ENCODE data around the gene CDH16. TPM values are rescaled to one million over a fixed set of nuclear protein-coding genes. Genes with fewer than 3 reads are reported as not detected.
A peak's percentile ranks its signal among the peaks of the same experiment; 100 is the strongest.

CDH16 gene
- total and polyA plus RNA-seq, 2 of the 13 experiments (the other 11 are each of a cell fraction or from before 2014, with no cell fraction given): 2.7 to 3.9 TPM

DNA sequence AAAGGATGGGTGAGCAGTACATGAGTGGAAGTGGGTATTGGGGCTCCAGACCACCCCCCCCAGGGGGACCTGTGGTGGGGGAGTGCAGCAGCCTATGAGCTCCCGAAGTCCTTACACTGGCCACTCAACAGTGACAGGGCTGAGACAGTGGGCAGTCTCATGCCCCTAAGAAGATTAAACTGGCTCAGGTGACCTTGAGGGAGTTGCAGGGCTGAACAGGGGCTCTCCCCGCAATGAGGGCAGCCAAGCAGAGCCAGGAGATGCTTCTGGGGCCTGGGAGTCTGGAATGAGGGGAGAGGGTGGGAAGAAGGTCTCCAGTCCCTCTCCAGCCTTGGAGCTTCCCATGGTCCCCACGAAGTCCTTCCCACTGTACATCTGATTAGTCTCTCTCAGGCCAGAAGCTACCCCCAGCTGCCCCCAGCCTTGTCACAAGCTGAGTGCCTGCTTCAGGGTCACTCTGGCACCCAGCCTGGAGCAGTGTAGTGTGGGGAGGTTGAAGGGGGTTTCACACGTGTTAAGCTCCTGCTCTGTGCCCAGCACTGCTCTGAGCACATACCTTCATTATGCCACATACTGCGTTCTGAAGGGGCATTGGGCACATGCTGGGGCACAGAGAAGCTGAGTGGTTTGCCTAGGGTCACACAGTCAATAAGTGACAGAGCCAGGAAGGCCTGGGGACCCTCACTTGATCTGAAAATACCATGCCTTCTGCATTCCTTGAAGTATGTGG is 1.0 kb upstream of the CDH16 start:
- Histone ChIP-seq H3K79me2 (ENCODE audit: insufficient read depth, low read length) (no peaks in the 10 kb centered on the region), H3K4me3 (replicated peaks in 1 of 3; ENCODE audit: insufficient read depth in 1 of 3, low read depth in 2 of 3, low read length in 3 of 3) (no peak overlapping the region), H3K36me3 (replicated peaks in 1 of 2; ENCODE audit: control insufficient read depth in 1 of 2, insufficient read depth in 2 of 2, low read length in 2 of 2) (no peaks in the 10 kb centered on the region), H3K27ac (ENCODE audit: extremely low read length, insufficient read depth, low read length) (no peak overlapping the region), H3K9me3 (ENCODE audit: low read length) (no peaks in the 10 kb centered on the region), H3K27me3 (ENCODE audit: control insufficient read depth in 1 of 2, insufficient read depth in 2 of 2, low read length in 2 of 2) (peaks cover 0 to 4% of the 10 kb centered on the region in 2 experiments; a peak in 3 of 5 replicates), H3K9ac (ENCODE audit: insufficient read depth, low read depth, low read length) (no peak overlapping the region), H2AFZ (ENCODE audit: low read length) (no peak overlapping the region), H4K20me1 (ENCODE audit: insufficient read depth, low read length) (no peaks in the 10 kb centered on the region), H3K4me1 (ENCODE audit: insufficient read depth, low read length) (peaks cover 34% of the 10 kb centered on the region), H3K4me2 (ENCODE audit: low read depth, low read length) (peak overlapping the region; percentile 64; the same call in 1 of the 2 replicates)
- intact Hi-C loops (cut with micrococcal nuclease; ENCODE audit: unreplicated experiment) (no loop called here), in situ Hi-C loops (cut with HindIII; ENCODE audit: extremely low pct_ligation_motif_present, low pct_unique_long_range_greater_than_20kb) (no loop called here)
- 22% methylated on average over 5 of the region's 5 CpGs for WGBS (ENCODE audit: low lambda C conversion rate)
- FAIRE-seq (no peak), ATAC-seq (no peak), DNase-seq (ENCODE audit: low spot score) (no peak)
- ChIA-PET CTCF (ENCODE audit: low intra/inter-chr PET ratio, low total read pairs) (no interaction called here), POLR2A (interaction anchor here (1.8 to 7.3 kb wide), 5 partner anchors 10 to 18 kb away, joined by 5 to 86 read pairs (median 11); partner anchors contain the start of gene CIAO2B)
- TF ChIP-seq ZNF225 (CRISPR knock-in tag; IDR thresholded peaks at IDR 0.05) (no peak), HDAC1 (CRISPR knock-in tag; IDR thresholded peaks at IDR 0.05) (peak; percentile 14; the same call in 1 of the 2 replicates), ZSCAN22 (CRISPR knock-in tag; IDR thresholded peaks at IDR 0.05) (0 out of 2 replicates have a peak, but pooled peaks have one; percentile 14), ZNF768 (CRISPR knock-in tag; IDR thresholded peaks at IDR 0.05) (peak; percentile 80), FOXJ3 (CRISPR knock-in tag; IDR thresholded peaks at IDR 0.05; ENCODE audit: borderline replicate concordance) (no peak), ZBTB7A (CRISPR knock-in tag; IDR thresholded peaks at IDR 0.05) (0 out of 2 replicates have a peak, but pooled peaks have one; percentile 9), ZNF850 (CRISPR knock-in tag; conservative IDR thresholded peaks at IDR 0.05) (no peak)
- no TSS peak for BruUV-seq (replicated peaks)

DNA sequence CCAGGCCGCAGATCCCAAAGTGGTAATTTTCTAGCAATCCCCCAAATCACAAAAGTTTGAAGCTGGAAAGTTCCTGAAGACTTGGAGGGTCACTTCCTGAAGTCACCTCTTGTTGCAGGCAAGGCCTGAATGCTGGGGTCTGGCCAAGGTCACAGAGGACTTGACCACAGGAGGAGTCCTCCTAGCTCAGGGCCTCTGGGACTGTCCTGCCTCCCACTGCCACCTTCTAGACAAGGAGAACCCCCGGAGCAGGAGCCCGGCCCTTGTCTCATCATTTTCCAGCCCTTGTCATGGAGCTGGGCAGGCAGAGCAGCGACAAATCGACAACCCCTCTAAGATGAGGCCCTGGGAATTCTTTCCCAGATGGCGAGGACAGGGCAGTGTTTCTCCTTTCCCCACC is 330 bp downstream of the CDH16 start:
- POLR2A ChIA-PET: interaction anchor here (0.8 to 7.3 kb wide), 8 partner anchors 8 to 43 kb away, joined by 3 to 86 read pairs (median 10); partner anchors contain the start of genes CES3 and CIAO2B
- Histone ChIP-seq H3K36me3 (replicated peaks in 1 of 2; ENCODE audit: control insufficient read depth in 1 of 2, insufficient read depth in 2 of 2, low read length in 2 of 2) (no peaks in the 10 kb centered on the region), H3K4me3 (replicated peaks in 1 of 3; ENCODE audit: insufficient read depth in 1 of 3, low read depth in 2 of 3, low read length in 3 of 3) (peak overlapping the region in 1 of 3 experiments; percentile 48; a peak in 1 of 6 replicates), H3K79me2 (ENCODE audit: insufficient read depth, low read length) (no peaks in the 10 kb centered on the region), H3K9me3 (ENCODE audit: low read length) (no peaks in the 10 kb centered on the region), H3K9ac (ENCODE audit: insufficient read depth, low read depth, low read length) (peak overlapping the region; percentile 23; the same call in 1 of the 2 replicates), H3K27ac (ENCODE audit: extremely low read length, insufficient read depth, low read length) (no peak overlapping the region), H3K27me3 (ENCODE audit: control insufficient read depth in 1 of 2, insufficient read depth in 2 of 2, low read length in 2 of 2) (peaks cover 0 to 4% of the 10 kb centered on the region in 2 experiments; a peak in 3 of 5 replicates), H2AFZ (ENCODE audit: low read length) (no peak overlapping the region), H4K20me1 (ENCODE audit: insufficient read depth, low read length) (no peaks in the 10 kb centered on the region), H3K4me1 (ENCODE audit: insufficient read depth, low read length) (peaks cover 34% of the 10 kb centered on the region), H3K4me2 (ENCODE audit: low read depth, low read length) (peak overlapping the region; percentile 64)
- CTCF ChIA-PET (ENCODE audit: low intra/inter-chr PET ratio, low total read pairs): no interaction called here
- in situ Hi-C loops (cut with HindIII; ENCODE audit: extremely low pct_ligation_motif_present, low pct_unique_long_range_greater_than_20kb) (no loop called here), intact Hi-C loops (cut with micrococcal nuclease; ENCODE audit: unreplicated experiment) (no loop called here)
- DNase-seq (ENCODE audit: low spot score) (no peak), FAIRE-seq (no peak), ATAC-seq (peak; percentile 11)
- BruUV-seq (replicated peaks): no TSS peak
- 64% methylated on average over 5 of the region's 6 CpGs for WGBS (ENCODE audit: low lambda C conversion rate)
- no peak for TF ChIP-seq RFXAP (CRISPR knock-in tag; IDR thresholded peaks at IDR 0.05; ENCODE audit: borderline replicate concordance)
- TF ChIP-seq ZNF572 (CRISPR knock-in tag; IDR thresholded peaks at IDR 0.05): 0 out of 2 replicates have a peak, but pooled peaks have one; percentile 6
- TF ChIP-seq ZNF776 (CRISPR knock-in tag; IDR thresholded peaks at IDR 0.05): 0 out of 2 replicates have a peak, but pooled peaks have one; percentile 65
- TF ChIP-seq, protein P1, sequence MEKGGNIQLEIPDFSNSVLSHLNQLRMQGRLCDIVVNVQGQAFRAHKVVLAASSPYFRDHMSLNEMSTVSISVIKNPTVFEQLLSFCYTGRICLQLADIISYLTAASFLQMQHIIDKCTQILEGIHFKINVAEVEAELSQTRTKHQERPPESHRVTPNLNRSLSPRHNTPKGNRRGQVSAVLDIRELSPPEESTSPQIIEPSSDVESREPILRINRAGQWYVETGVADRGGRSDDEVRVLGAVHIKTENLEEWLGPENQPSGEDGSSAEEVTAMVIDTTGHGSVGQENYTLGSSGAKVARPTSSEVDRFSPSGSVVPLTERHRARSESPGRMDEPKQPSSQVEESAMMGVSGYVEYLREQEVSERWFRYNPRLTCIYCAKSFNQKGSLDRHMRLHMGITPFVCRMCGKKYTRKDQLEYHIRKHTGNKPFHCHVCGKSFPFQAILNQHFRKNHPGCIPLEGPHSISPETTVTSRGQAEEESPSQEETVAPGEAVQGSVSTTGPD (CRISPR knock-in tag; IDR thresholded peaks at IDR 0.05): 0 out of 2 replicates have a peak, but pooled peaks have one; percentile 13
- TF ChIP-seq, protein P2, sequence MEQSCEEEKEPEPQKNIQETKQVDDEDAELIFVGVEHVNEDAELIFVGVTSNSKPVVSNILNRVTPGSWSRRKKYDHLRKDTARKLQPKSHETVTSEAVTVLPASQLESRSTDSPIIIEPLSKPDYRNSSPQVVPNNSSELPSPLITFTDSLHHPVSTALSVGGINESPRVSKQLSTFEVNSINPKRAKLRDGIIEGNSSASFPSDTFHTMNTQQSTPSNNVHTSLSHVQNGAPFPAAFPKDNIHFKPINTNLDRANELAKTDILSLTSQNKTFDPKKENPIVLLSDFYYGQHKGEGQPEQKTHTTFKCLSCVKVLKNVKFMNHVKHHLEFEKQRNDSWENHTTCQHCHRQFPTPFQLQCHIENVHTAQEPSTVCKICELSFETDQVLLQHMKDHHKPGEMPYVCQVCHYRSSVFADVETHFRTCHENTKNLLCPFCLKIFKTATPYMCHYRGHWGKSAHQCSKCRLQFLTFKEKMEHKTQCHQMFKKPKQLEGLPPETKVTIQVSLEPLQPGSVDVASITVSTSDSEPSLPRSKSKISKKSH (CRISPR knock-in tag; IDR thresholded peaks at IDR 0.05; ENCODE audit: borderline replicate concordance): 0 out of 2 replicates have a peak, but pooled peaks have one; percentile 22
- 0 out of 2 replicates have a peak, but pooled peaks have one; percentile 18 for TF ChIP-seq ZNF235 (CRISPR knock-in tag; IDR thresholded peaks at IDR 0.05; ENCODE audit: borderline replicate concordance)
- TF ChIP-seq U2AF1 (optimal IDR thresholded peaks at IDR 0.05; ENCODE audit: low read depth, low read length): peak; percentile 35
- TF ChIP-seq JUND (CRISPR knock-in tag; IDR thresholded peaks at IDR 0.05): no peak

All from HepG2 (cell line).